ENCODE results near the gene AMN.

DNA sequence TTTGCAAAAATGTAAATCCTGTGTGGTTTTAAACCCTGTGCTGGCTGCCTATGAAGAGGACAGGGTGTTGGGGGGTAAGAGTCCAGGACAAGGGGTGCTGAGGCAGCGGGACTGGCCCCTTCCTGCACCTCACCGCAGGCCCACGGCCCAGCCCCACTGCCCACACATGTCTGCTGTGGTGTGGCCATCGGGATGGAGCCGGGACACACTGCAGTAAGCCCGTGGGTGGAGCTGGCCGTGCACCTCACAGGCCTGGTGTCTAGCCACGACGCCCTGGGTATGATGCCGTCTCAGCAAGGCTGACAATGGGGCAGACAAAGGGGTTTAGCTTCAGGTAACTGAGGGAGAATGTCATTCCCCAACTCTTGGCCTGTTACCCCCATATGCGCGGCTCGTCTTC, 19.6 kb downstream of the AMN start:
- TF ChIP-seq, protein P1, sequence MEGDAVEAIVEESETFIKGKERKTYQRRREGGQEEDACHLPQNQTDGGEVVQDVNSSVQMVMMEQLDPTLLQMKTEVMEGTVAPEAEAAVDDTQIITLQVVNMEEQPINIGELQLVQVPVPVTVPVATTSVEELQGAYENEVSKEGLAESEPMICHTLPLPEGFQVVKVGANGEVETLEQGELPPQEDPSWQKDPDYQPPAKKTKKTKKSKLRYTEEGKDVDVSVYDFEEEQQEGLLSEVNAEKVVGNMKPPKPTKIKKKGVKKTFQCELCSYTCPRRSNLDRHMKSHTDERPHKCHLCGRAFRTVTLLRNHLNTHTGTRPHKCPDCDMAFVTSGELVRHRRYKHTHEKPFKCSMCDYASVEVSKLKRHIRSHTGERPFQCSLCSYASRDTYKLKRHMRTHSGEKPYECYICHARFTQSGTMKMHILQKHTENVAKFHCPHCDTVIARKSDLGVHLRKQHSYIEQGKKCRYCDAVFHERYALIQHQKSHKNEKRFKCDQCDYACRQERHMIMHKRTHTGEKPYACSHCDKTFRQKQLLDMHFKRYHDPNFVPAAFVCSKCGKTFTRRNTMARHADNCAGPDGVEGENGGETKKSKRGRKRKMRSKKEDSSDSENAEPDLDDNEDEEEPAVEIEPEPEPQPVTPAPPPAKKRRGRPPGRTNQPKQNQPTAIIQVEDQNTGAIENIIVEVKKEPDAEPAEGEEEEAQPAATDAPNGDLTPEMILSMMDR (conservative IDR thresholded peaks at IDR 0.05 in 1 of 2, IDR thresholded peaks at IDR 0.05 in 1 of 2; ENCODE audit: extremely low read depth in 1 of 2, insufficient read depth in 1 of 2, low read depth in 1 of 2, low read length in 2 of 2): no peak
- no peak for TF ChIP-seq EZH2 (IDR thresholded peaks at IDR 0.05; ENCODE audit: borderline replicate concordance, low read length)

All from mammary epithelial cell (primary cell).